SK-N-SH (cell line): ENCODE measurements around the gene SLC22A23. TPM values are rescaled to one million over a fixed set of nuclear protein-coding genes. Genes with fewer than 3 reads are reported as not detected.

ENCODE experiments used
- CTCF ChIA-PET: fragments of 300-600, 350-600 bp; formaldehyde crosslinking; extraction: SDS; loops from one replicate; lab custom pipeline; 2021; lab: Yijun Ruan, JAX
- POLR2A ChIA-PET: fragments of 350-600 bp; sonication (Branson Sonifier 250); formaldehyde crosslinking; extraction: SDS; loops from one replicate; lab custom pipeline; 2020; ENCODE audit warnings: antibody characterized with exemption, inconsistent platforms; lab: Yijun Ruan, JAX
- DNase-seq: peaks from one replicate; pipeline ENCODE4 v3.0.0; 2012
- H2AFZ ChIP-seq: fragments of 200-600 bp; sonication (generic); 2 replicates; pipeline ENCODE4 v1.8.1; 2016; ENCODE audit warnings: antibody characterized with exemption, mild to moderate bottlenecking, low read depth
- H3F3A ChIP-seq: fragments of 200-600 bp; sonication (generic); replicated peaks from 2 replicates; pipeline ENCODE3; 2016; ENCODE audit warnings: antibody characterized with exemption, mild to moderate bottlenecking; ENCODE audit not compliant: insufficient read depth
- H3K27ac ChIP-seq, 2 experiments: fragments of 200-500 bp in 1 of 2; fragments of 200-600 bp in 1 of 2; sonication (Bioruptor generic) in 1 of 2; sonication (generic), shearing (Covaris generic) in 1 of 2; 2 replicates each; pipeline versions ENCODE4 v1.5.1 to v1.6.1; 2014 to 2016; ENCODE audit warnings: low read depth in 2 of 2, inconsistent platforms in 1 of 2, low read length in 1 of 2, mild to moderate bottlenecking in 1 of 2, mixed read lengths in 1 of 2
- H3K27me3 ChIP-seq: fragments of 200-600 bp; sonication (generic), shearing (Covaris generic); 2 replicates; pipeline ENCODE4 v1.6.1; 2016; ENCODE audit warnings: mixed run types; ENCODE audit not compliant: insufficient read depth
- H3K36me3 ChIP-seq, 2 experiments: fragments of 200-500 bp in 1 of 2; fragments of 200-600 bp in 1 of 2; sonication (Bioruptor generic) in 1 of 2; sonication (generic) in 1 of 2; replicated peaks in 1 of 2; 2 replicates each; pipeline versions ENCODE3 to v1.5.1; 2014 to 2016; ENCODE audit warnings: low read length in 1 of 2, mild to moderate bottlenecking in 1 of 2; ENCODE audit not compliant: insufficient read depth in 2 of 2, control insufficient read depth in 1 of 2
- H3K4me1 ChIP-seq, 2 experiments: fragments of 200-500 bp in 1 of 2; fragments of 200-600 bp in 1 of 2; sonication (Bioruptor generic) in 1 of 2; sonication (generic), shearing (Covaris generic) in 1 of 2; 2 replicates each; pipeline versions ENCODE4 v1.5.1 to v1.6.1; 2014 to 2016; ENCODE audit warnings: low read depth in 1 of 2, low read length in 1 of 2, mixed run types in 1 of 2; ENCODE audit not compliant: insufficient read depth in 2 of 2, control insufficient read depth in 1 of 2
- H3K4me2 ChIP-seq: fragments of 200-600 bp; sonication (generic), shearing (Covaris generic); 2 replicates; pipeline ENCODE4 v1.6.1; 2017; ENCODE audit warnings: mixed run types
- H3K4me3 ChIP-seq, 2 experiments: fragments of 200-500 bp in 1 of 2; fragments of 200-600 bp in 1 of 2; sonication (Bioruptor generic) in 1 of 2; sonication (generic), shearing (Covaris generic) in 1 of 2; 2 replicates each; pipeline versions ENCODE4 v1.5.1 to v1.8.1; 2014 to 2016; ENCODE audit warnings: low read depth in 2 of 2, inconsistent platforms in 1 of 2, low read length in 1 of 2, mild to moderate bottlenecking in 1 of 2, mixed read lengths in 1 of 2, moderate library complexity in 1 of 2
- H3K79me2 ChIP-seq: fragments of 200-600 bp; sonication (generic); 2 replicates; pipeline ENCODE4 v1.8.1; 2017; ENCODE audit warnings: mild to moderate bottlenecking; ENCODE audit not compliant: insufficient read depth
- H3K9ac ChIP-seq: fragments of 200-600 bp; sonication (generic); 2 replicates; pipeline ENCODE4 v1.6.1; 2017; ENCODE audit warnings: mixed run types
- H3K9me2 ChIP-seq: fragments of 200-600 bp; sonication (generic); 2 replicates; pipeline ENCODE4 v1.6.1; 2017; ENCODE audit warnings: mixed run types
- H3K9me3 ChIP-seq: fragments of 200-600 bp; sonication (generic); 2 replicates; pipeline ENCODE4 v1.6.1; 2017; ENCODE audit warnings: mixed run types, mild to moderate bottlenecking, moderate library complexity
- H4K20me1 ChIP-seq: fragments of 200-600 bp; sonication (generic); 2 replicates; pipeline ENCODE4 v1.6.1; 2017; ENCODE audit warnings: mild to moderate bottlenecking, mixed run types; ENCODE audit not compliant: insufficient read depth
- ELF1 ChIP-seq: IDR thresholded peaks from 2 replicates; pipeline ENCODE4 v1.4.0; 2012
- EZH2phosphoT487 ChIP-seq: fragments of 200-600 bp; sonication (generic); IDR thresholded peaks from 2 replicates; pipeline ENCODE4 v1.6.1; 2017; ENCODE audit warnings: low read depth, mixed run types, mild to moderate bottlenecking, antibody characterized with exemption, moderate library complexity, borderline replicate concordance
- FOXJ3 ChIP-seq: sonication (generic); formaldehyde crosslinking; IDR thresholded peaks from 2 replicates; pipeline ENCODE4 v1.5.1; 2020; ENCODE audit warnings: mild to moderate bottlenecking, missing genetic modification reagents
- GABPA ChIP-seq: IDR thresholded peaks from 2 replicates; pipeline ENCODE4 v1.4.0; 2012; ENCODE audit warnings: low read depth, mild to moderate bottlenecking
- GATA2 ChIP-seq: sonication (generic); formaldehyde crosslinking; IDR thresholded peaks from 2 replicates; pipeline ENCODE4 v1.5.0; 2020; ENCODE audit warnings: mild to moderate bottlenecking, missing genetic modification reagents
- MEF2A ChIP-seq: IDR thresholded peaks from 2 replicates; pipeline ENCODE4 v1.4.0; 2012; ENCODE audit warnings: low read depth, borderline replicate concordance
- NRF1 ChIP-seq: IDR thresholded peaks from 2 replicates; pipeline ENCODE4 v1.6.1; 2012; ENCODE audit warnings: low read depth, mild to moderate bottlenecking, low read length
- RAD21 ChIP-seq: IDR thresholded peaks from 2 replicates; pipeline ENCODE4 v1.6.1; 2012; ENCODE audit warnings: mild to moderate bottlenecking, low read length
- RXRA ChIP-seq: IDR thresholded peaks from 2 replicates; pipeline ENCODE4 v1.4.0; 2012; ENCODE audit warnings: low read depth, mild to moderate bottlenecking, borderline replicate concordance
- TAF1 ChIP-seq: IDR thresholded peaks from 2 replicates; pipeline ENCODE4 v1.6.1; 2012; ENCODE audit warnings: low read depth, mild to moderate bottlenecking, low read length, moderate library complexity, borderline replicate concordance
- YY1 ChIP-seq: IDR thresholded peaks from 2 replicates; pipeline ENCODE4 v1.4.0; 2012; ENCODE audit warnings: low read depth, mild to moderate bottlenecking
- WGBS: methylation state at CpG from one replicate; pipeline ENCODE4 v1.1.6; 2017; ENCODE audit warnings: low lambda C conversion rate; 5-methylcytosine and 5-hydroxymethylcytosine counted together
- polyA plus RNA-seq, 3 experiments: library from polyadenylated mRNA; depleted of rRNA; stranded (reverse); fragments of >200 nt; gene quantifications; 2 replicates each; pipeline ENCODE4 v1.2.3, GENCODE V29; 2012
- TF ChIP-seq, protein P1 (sequence below): fragments of 150-350 bp; IDR thresholded peaks from 2 replicates; pipeline ENCODE4 v1.6.1; 2016; ENCODE audit warnings: mild to moderate bottlenecking, low read depth, low read length
- TF ChIP-seq, protein P2 (sequence below): IDR thresholded peaks from 2 replicates; pipeline ENCODE4; 2012
- TF ChIP-seq, protein P3 (sequence below): fragments of 200-600 bp; sonication (generic); IDR thresholded peaks from 2 replicates; pipeline ENCODE4 v1.6.1; 2017; ENCODE audit warnings: antibody characterized with exemption, mild to moderate bottlenecking, moderate library complexity
- TF ChIP-seq, protein P4 (sequence below): IDR thresholded peaks from 2 replicates; pipeline ENCODE4 v1.4.0; 2012; ENCODE audit warnings: low read depth, borderline replicate concordance
- TF ChIP-seq, protein P5 (sequence below): IDR thresholded peaks from 2 replicates; pipeline ENCODE4 v1.4.0; 2012; ENCODE audit warnings: low read depth

SLC22A23 gene
- polyA plus RNA-seq, 1 of the 3 experiments (the other 2 are of a cell fraction): not detected

DNA sequence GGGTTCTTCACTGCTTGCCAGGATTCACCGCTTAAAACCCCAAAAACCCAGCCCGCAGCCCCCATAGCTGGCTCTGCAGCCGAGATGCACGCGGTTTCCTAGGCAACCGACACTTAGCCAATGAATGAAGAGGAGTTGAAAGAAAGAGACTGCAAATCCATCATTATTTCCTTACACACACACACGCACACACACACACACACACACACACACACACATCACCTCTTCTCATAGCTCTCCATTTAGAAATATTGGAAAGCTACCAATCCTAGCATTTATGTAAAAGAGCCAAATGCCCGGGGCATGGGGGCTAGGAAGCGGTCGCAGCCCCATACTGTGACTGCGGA, 226.0 kb downstream of the SLC22A23 start (continued):
- TF ChIP-seq, protein P1, sequence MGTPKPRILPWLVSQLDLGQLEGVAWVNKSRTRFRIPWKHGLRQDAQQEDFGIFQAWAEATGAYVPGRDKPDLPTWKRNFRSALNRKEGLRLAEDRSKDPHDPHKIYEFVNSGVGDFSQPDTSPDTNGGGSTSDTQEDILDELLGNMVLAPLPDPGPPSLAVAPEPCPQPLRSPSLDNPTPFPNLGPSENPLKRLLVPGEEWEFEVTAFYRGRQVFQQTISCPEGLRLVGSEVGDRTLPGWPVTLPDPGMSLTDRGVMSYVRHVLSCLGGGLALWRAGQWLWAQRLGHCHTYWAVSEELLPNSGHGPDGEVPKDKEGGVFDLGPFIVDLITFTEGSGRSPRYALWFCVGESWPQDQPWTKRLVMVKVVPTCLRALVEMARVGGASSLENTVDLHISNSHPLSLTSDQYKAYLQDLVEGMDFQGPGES: no peak

DNA sequence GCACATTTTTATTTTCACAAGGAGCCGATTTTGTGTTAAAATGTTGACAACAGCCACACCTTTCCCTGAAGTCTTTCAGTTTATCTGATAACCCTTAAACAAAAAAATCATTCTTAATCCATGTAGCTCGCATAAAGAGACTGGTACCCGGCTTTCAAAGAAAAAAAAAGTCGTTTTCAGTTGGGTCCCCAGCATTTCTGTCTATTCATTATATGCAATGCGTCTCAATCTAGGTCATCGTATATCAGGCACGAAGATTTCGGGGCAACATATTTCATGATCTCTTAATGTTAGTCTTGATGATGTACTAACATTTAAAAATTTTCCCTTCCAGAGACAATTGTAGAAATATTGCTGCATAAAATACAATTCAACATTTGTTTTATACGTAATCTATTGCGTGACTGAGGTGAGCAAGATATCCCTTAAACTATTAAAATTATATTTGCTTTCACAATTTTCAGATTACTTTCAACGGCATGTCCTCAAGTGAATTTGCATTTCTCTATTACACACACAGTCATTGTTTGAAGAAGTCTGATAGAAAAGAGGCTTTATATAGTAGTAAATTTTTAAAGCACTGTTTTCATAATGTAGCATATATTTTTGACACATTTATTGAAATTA, 226.5 kb downstream of the SLC22A23 start:
- H3K9ac ChIP-seq: peak overlapping the region; percentile 93; the same call in 1 of the 2 replicates
- peaks cover 11 to 17% of the 10 kb centered on the region in 2 experiments; a peak in 3 of 4 replicates for H3K4me1 ChIP-seq
- no peak for TF ChIP-seq MEF2A
- TF ChIP-seq NRF1: no peak
- no peak for TF ChIP-seq GATA2 (CRISPR knock-in tag)
- TF ChIP-seq, all 33 proteins: peak for 0
- Histone ChIP-seq H4K20me1 (peaks cover 13% of the 10 kb centered on the region), H3K9me3 (no peaks in the 10 kb centered on the region), H3K27ac (peak overlapping the region; percentile 90 to 97), H3K9me2 (no peaks in the 10 kb centered on the region), H3K27me3 (peaks cover 15% of the 10 kb centered on the region; the same call in 1 of the 2 replicates), H3K36me3 (no peaks in the 10 kb centered on the region), H3F3A (peaks cover 20% of the 10 kb centered on the region), H3K4me3 (peak overlapping the region; percentile 84 to 86), H3K79me2 (peaks cover 16% of the 10 kb centered on the region; the same call in 1 of the 2 replicates), H2AFZ (no peak overlapping the region), H3K4me2 (peak overlapping the region; percentile 94)
- DNase-seq: no peak
- POLR2A ChIA-PET: interaction anchor here (0.6 to 5.1 kb wide), 13 partner anchors 8 to 791 kb away, joined by 3 to 88 read pairs (median 5); partner anchors contain the start of genes BPHL, PSMG4 and TUBB2A
- 10% methylated on average over 11 of the region's 11 CpGs for WGBS
- CTCF ChIA-PET: interaction anchor here (0.7 to 9.6 kb wide), 11 partner anchors 10 to 90 kb away, joined by 3 to 63 read pairs (median 4); partner anchors contain the start of genes PSMG4 and TUBB2A

DNA sequence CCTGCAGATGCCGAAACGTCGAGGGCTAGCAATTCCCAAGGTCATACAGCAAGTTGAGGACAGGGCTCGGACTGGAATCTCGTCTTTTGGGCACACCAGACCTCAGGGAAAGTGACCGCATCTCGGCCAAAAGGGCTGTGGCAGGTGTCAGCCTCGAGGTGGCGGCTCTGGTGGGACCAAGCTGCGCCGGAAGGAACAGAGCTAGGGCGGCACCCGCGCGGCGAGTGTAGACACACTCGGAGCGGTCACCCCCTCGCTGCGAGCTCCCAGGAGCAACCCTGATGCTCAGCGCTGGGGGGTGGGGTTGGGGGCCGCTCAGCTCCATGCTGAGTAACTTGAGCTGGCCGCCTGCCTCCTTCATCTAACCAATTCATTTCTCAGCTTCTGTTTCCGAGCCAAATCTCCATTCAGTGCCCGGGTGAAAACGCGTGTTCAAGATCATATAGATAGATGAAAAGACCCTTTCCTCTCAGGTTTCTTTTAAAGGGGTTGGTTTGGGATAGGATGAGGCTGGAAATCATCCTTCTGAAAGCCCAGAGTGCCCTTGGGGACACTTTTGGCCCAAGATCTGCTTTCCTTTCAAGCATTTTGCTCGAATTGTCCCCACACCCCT, 227.2 kb downstream of the SLC22A23 start:
- peaks cover 11 to 17% of the 10 kb centered on the region in 2 experiments; a peak in 3 of 4 replicates for H3K4me1 ChIP-seq
- H3K79me2 ChIP-seq: peaks cover 16% of the 10 kb centered on the region; the same call in 1 of the 2 replicates
- no peak overlapping the region for H2AFZ ChIP-seq
- H3K9me2 ChIP-seq: no peaks in the 10 kb centered on the region
- peak overlapping the region; percentile 84 to 86 for H3K4me3 ChIP-seq
- peaks cover 15% of the 10 kb centered on the region; the same call in 1 of the 2 replicates for H3K27me3 ChIP-seq
- peak overlapping the region; percentile 93; the same call in 1 of the 2 replicates for H3K9ac ChIP-seq
- H3K27ac ChIP-seq: peak overlapping the region; percentile 90 to 97; a peak in 3 of 4 replicates
- CTCF ChIA-PET: interaction anchor here (0.6 to 9.6 kb wide), 9 partner anchors 8 to 89 kb away, joined by 3 to 63 read pairs (median 3); partner anchors contain the start of genes PSMG4 and TUBB2A
- POLR2A ChIA-PET: interaction anchor here (0.8 to 5.1 kb wide), 9 partner anchors 9 to 111 kb away, joined by 3 to 88 read pairs (median 6); partner anchors contain the start of genes BPHL, PSMG4 and TUBB2A
- 21% methylated on average over 11 of the region's 28 CpGs for WGBS
- H4K20me1 ChIP-seq: peaks cover 13% of the 10 kb centered on the region
- H3K9me3 ChIP-seq: no peaks in the 10 kb centered on the region
- H3F3A ChIP-seq: peaks cover 20% of the 10 kb centered on the region
- peak overlapping the region; percentile 94 for H3K4me2 ChIP-seq
- H3K36me3 ChIP-seq: no peaks in the 10 kb centered on the region
- peak; percentile 50 for DNase-seq
- TF ChIP-seq, protein P2, sequence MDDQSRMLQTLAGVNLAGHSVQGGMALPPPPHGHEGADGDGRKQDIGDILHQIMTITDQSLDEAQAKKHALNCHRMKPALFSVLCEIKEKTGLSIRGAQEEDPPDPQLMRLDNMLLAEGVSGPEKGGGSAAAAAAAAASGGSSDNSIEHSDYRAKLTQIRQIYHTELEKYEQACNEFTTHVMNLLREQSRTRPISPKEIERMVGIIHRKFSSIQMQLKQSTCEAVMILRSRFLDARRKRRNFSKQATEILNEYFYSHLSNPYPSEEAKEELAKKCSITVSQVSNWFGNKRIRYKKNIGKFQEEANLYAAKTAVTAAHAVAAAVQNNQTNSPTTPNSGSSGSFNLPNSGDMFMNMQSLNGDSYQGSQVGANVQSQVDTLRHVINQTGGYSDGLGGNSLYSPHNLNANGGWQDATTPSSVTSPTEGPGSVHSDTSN: peak; percentile 58
- TF ChIP-seq RAD21 (no peak), EZH2phosphoT487 (no peak), GATA2 (CRISPR knock-in tag) (no peak), GABPA (peak; percentile 24; the same call in 1 of the 2 replicates), YY1 (0 out of 2 replicates have a peak, but pooled peaks have one; percentile 24), RXRA (no peak), TAF1 (no peak), ELF1 (no peak), FOXJ3 (CRISPR knock-in tag) (no peak)
- TF ChIP-seq, protein P3, sequence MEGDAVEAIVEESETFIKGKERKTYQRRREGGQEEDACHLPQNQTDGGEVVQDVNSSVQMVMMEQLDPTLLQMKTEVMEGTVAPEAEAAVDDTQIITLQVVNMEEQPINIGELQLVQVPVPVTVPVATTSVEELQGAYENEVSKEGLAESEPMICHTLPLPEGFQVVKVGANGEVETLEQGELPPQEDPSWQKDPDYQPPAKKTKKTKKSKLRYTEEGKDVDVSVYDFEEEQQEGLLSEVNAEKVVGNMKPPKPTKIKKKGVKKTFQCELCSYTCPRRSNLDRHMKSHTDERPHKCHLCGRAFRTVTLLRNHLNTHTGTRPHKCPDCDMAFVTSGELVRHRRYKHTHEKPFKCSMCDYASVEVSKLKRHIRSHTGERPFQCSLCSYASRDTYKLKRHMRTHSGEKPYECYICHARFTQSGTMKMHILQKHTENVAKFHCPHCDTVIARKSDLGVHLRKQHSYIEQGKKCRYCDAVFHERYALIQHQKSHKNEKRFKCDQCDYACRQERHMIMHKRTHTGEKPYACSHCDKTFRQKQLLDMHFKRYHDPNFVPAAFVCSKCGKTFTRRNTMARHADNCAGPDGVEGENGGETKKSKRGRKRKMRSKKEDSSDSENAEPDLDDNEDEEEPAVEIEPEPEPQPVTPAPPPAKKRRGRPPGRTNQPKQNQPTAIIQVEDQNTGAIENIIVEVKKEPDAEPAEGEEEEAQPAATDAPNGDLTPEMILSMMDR: no peak
- TF ChIP-seq, protein P4, sequence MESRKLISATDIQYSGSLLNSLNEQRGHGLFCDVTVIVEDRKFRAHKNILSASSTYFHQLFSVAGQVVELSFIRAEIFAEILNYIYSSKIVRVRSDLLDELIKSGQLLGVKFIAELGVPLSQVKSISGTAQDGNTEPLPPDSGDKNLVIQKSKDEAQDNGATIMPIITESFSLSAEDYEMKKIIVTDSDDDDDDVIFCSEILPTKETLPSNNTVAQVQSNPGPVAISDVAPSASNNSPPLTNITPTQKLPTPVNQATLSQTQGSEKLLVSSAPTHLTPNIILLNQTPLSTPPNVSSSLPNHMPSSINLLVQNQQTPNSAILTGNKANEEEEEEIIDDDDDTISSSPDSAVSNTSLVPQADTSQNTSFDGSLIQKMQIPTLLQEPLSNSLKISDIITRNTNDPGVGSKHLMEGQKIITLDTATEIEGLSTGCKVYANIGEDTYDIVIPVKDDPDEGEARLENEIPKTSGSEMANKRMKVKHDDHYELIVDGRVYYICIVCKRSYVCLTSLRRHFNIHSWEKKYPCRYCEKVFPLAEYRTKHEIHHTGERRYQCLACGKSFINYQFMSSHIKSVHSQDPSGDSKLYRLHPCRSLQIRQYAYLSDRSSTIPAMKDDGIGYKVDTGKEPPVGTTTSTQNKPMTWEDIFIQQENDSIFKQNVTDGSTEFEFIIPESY: no peak
- TF ChIP-seq, protein P5, sequence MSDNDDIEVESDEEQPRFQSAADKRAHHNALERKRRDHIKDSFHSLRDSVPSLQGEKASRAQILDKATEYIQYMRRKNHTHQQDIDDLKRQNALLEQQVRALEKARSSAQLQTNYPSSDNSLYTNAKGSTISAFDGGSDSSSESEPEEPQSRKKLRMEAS: peak; percentile 47; the same call in 1 of the 2 replicates
